SHP77 (cell line): ENCODE measurements around the gene SMC3.

Source experiments
- DNase-seq, 2 experiments: peaks; one replicate each; lab custom pipeline; 2025; lab: John Stamatoyannopoulos, UW

The SMC3 gene

DNA sequence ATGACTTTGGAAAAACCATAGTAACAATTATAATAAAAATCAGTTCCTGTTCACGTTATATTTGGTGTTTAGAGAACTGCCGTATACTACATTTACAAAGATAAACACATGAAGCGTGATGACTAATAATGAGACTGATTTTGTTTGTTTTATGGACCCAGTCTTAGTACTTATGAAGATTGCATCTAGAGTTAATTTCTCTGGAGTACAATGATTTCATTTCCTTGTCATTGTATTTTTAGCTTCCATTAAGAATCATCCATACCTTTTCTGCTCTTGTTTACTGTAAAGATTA lies 79.6 kb downstream of the SMC3 start:
- no peak for DNase-seq

DNA sequence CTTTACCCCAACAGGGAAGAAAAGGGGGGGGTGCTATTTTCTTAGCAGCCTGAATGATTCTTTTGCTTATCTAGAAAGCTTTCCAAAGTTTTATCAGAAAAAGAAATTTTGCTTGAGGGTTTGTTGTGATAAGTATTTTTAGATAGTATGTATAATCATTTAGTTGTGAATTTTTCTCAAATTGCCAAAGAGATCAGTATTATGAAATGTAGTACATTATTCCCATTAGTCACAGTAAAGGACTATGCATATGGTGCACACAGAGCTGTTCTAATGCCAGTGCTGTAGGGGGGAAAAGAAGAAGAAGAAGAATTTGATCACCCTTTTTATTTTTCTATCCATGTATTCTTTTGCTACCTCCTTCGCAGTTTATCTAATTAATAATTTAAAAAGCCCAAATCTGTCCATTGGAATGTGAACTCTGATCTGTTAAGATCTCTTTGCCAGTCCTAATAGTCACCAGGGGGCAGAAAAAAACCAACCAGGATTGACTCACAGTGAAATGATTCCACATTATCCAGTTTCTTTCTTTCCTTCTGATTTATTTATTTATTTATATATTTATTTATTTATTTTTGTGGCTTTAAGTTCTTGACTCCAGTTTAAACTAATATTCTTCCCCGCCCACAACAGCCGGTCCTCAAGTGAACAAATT lies 81.3 kb downstream of the SMC3 start:
- DNase-seq, result no peak

DNA sequence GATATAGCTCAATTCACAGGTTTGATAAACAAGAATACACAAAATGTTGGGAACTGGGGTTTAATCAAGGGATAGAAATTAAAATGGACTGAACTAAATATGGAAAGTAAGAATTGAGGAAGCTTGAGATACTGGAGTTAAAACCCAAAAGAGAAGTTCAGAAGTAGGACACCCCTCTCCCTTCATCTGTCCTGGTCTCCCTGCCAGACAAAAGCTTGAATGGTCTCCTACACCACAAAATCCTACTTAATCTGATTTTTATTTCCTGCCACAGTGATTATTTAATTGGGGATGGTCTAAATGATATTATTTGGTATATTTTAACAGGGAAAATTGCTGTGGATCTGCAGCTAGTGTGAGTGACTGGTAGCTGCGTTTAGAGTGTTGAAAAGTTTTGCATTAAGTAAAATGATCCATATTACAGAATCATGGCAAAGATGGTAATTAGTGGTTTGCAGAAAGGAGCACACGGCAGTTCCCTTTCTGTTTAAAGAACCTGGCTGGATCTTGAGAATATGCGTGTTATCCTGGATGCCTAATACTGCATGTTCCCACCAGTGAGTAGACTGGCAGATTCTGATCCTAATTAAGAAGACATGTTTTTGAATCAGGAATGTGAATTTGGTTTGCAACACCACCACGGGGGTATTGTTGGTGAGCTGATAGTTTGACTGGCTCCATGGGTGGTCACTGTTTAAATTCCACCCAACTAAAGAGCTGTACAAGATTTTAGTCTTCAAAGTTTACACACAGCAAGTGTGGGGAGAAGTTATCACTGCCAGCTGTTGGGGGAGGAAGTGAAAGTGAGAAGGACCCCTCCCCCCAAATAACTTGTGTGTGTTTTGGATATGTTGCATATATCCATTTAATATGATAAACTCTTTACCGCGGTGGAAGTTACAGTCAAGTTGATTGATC lies 82.1 kb downstream of the SMC3 start:
- no peak for DNase-seq

DNA sequence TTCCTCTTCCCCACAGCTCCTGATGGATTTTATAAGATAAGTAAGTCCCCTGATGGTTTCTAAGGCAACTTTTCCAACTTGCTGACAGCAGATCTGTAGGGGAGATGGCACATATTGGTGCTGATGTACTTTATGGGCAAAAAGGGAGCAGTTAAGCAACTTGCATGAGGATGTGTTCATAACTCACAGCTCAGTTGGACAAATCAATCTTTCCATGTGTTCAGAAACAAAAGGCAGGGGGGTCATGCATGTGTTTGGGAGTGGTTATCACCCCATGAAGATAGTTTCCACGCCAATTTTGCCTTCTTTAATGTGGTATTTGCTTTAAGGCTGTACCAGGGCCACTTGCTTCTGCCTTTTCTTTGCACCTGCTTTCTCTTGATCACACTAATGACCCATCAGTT lies 82.8 kb downstream of the SMC3 start:
- DNase-seq, result no peak

DNA sequence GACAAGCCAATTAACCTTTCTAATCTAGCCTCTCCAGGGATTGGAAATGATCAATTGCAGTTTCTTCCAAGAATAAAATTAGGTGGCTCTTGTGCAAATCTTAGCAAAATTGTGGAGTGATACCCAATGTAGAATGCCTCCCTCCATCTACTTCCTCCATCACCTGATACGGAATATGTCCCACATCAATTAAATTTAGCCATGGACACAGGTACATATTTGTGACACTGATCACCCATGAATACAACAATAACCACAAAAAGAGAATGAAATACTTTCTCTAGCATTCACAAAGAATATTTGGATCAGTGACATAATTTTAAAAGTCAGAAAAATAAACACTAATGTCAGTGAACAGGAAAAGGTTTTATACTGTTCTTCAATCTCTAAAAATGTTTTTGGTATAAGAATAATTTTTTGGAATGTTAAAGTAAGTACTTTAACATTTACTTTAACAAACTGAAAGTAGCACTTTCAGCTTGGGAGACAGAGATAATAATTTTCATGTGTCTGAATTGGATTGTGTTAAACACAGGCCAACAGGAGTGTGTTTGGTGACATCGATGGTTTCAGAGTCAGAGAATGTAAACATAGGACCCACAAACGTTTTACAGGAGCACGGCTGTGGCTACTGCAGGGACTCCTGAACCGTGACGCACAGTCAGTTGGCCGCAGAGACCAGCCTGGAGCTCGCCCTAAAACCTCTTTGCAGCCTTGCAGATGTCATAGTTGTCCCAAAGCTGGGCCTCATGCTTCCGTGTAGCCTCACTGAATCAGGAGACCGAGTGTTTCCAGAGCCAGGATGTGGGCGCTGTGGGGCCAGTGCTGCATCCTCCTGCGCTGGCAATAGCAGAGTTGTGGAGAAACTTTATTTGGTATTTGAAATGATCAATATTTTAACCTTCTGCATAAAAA lies 83.8 kb downstream of the SMC3 start:
- peak; percentile 81 to 89 for DNase-seq

DNA sequence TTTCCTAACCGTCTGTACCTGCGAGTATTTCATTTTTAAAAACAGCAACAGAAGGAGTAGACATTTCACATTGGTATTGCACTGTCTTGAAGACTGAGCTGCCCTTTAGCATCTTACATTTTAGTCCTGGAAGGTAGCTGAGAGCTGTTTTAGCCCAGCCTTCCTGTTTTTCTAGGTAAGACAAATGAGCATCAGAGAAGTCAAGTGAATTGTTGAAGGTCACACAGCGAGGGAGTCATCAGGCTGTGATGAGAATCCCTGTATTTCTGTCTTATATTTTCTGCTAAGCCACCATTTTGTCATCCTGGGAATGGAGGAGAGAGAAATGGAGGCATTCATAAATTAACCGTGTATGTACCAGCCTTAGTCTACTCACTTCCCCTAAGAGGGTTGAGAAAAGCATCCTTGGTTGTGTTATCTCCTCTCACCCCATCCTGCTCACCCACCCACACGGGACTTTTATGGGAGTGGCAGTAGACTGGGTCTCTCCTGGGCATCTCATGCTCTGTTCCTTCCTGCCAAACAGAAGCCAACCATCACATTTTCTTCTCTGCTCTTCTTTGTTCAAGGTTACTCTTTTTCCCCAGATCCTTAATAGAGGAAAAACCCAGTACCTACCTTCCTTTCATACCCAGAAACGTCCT lies 85.1 kb downstream of the SMC3 start:
- DNase-seq, result no peak
